Cardiac fibroblast (primary cell): Measurements from ENCODE around the gene RFX7.

Source experiments
- DNase-seq, 2 donors: peaks; one replicate each; pipeline versions ENCODE4 v3.0.0 to v3.0.0-alpha.2; 2010; ENCODE audit warnings: low read depth in 2 of 2
- H3K4me3 ChIP-seq, 2 donors: replicated peaks in 1 of 2; 1 replicate in 1 of 2; 2 replicates in 1 of 2; pipeline ENCODE4 v1.5.1; 2011; ENCODE audit warnings: low read depth in 2 of 2, low read length in 2 of 2, mild to moderate bottlenecking in 2 of 2, moderate library complexity in 1 of 2
- CTCF ChIP-seq: IDR thresholded peaks from one replicate; pipeline ENCODE4 v1.5.1; 2011; ENCODE audit warnings: low read depth, mild to moderate bottlenecking, low read length, inconsistent platforms

The RFX7 gene

GRCh38 chr15:56146756-56147155, 96.9 kb downstream of the RFX7 start:
- DNase-seq = peak in 1 of 2 donors; percentile 28
- no peak for TF ChIP-seq CTCF
- H3K4me3 ChIP-seq = no peak overlapping the region

GRCh38 chr15:56128081-56128480, 115.6 kb downstream of the RFX7 start:
- TF ChIP-seq CTCF = no peak
- no peak overlapping the region for H3K4me3 ChIP-seq
- no peak for DNase-seq

- no peak overlapping the region for H3K4me3 ChIP-seq
- no peak for TF ChIP-seq CTCF
- DNase-seq = no peak
Measured at GRCh38 chr15:56126409-56126808, 117.3 kb downstream of the RFX7 start.

GRCh38 chr15:56124391-56124790, 119.3 kb downstream of the RFX7 start:
- H3K4me3 ChIP-seq = no peak overlapping the region
- TF ChIP-seq CTCF = no peak
- DNase-seq = no peak

GRCh38 chr15:56105855-56106254, 137.8 kb downstream of the RFX7 start:
- no peak overlapping the region for H3K4me3 ChIP-seq
- TF ChIP-seq CTCF = no peak
- DNase-seq = no peak

- H3K4me3 ChIP-seq = no peak overlapping the region
- no peak for DNase-seq
- TF ChIP-seq CTCF = no peak
Measured at GRCh38 chr15:56102441-56102840, 141.2 kb downstream of the RFX7 start.

GRCh38 chr15:56099311-56099710, 144.4 kb downstream of the RFX7 start:
- no peak for TF ChIP-seq CTCF
- H3K4me3 ChIP-seq = no peak overlapping the region
- DNase-seq = no peak
